Right atrium auricular region (tissue), 2 donors: ENCODE measurements around the gene LRBA. TPM values are rescaled to one million over a fixed set of nuclear protein-coding genes. Genes with fewer than 3 reads are reported as not detected.

Experiments used
- DNase-seq: peaks from one replicate; pipeline ENCODE4 v3.0.0-alpha.2; 2019; ENCODE audit warnings: low spot score
- H3K27ac ChIP-seq, 2 donors: fragments of 200-600 bp; sonication (generic); 1 replicate in 1 of 2; 2 replicates in 1 of 2; pipeline ENCODE4 v1.5.1; 2016 to 2019
- H3K27me3 ChIP-seq, 2 donors: fragments of 200-600 bp; sonication (generic); one replicate each; pipeline versions ENCODE4 v1.5.1 to v1.6.0; 2017 to 2019
- H3K36me3 ChIP-seq: fragments of 200-600 bp; sonication (generic); one replicate; pipeline ENCODE4 v1.5.1; 2016
- H3K4me1 ChIP-seq, 2 donors: fragments of 200-600 bp; sonication (generic); one replicate each; pipeline versions ENCODE4 v1.5.1 to v1.6.0; 2017 to 2019
- H3K4me3 ChIP-seq, 2 donors: fragments of 200-600 bp; sonication (generic); 1 replicate in 1 of 2; 2 replicates in 1 of 2; pipeline ENCODE4 v1.5.1; 2017 to 2019; ENCODE audit warnings: mild to moderate bottlenecking in 1 of 2, moderate library complexity in 1 of 2
- H3K9me3 ChIP-seq, 2 donors: fragments of 200-600 bp; sonication (generic); one replicate each; pipeline ENCODE4 v1.5.1; 2019
- CTCF ChIP-seq, 2 donors: fragments of 200-600 bp; sonication (generic); IDR thresholded peaks; one replicate each; pipeline ENCODE4 v1.5.1; 2019; ENCODE audit warnings: antibody characterized with exemption in 2 of 2
- total RNA-seq, 2 donors: library from RNA; depleted of rRNA; stranded (reverse); fragments of >200 nt; gene quantifications; one replicate each; pipeline ENCODE4 v1.1.0, GENCODE V29; 2016

The LRBA gene
- total RNA-seq, 2 donors from 2014 or later, result 20.8 to 37.7 TPM

GRCh38 chr4:150889306-150889705, 125.8 kb downstream of the LRBA start:
- Histone ChIP-seq H3K36me3 (no peaks in the 10 kb centered on the region), H3K27ac (no peak overlapping the region), H3K9me3 (no peaks in the 10 kb centered on the region), H3K4me3 (no peak overlapping the region), H3K4me1 (no peaks in the 10 kb centered on the region), H3K27me3 (no peaks in the 10 kb centered on the region)
- no peak for TF ChIP-seq CTCF (IDR thresholded peaks at IDR 0.05)
- DNase-seq, result no peak

DNA sequence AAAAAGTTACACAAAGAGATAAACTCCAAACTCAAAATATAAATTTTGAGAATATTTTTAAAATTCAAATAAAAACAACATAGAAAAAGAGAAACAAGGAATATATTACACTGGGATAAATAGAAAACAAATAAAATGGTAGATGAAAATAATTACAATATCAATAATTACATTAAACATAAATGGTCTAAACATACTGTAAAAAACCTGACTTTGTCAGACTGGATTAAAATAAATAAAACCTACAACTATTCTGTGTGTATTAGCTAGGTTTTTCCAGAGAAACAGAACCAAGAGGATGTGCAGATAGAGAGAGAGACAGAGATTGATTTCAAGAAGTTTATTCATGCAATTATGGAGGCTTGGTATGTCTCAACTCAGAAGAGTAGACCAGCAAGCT, 126.5 kb downstream of the LRBA start:
- Histone ChIP-seq H3K9me3 (no peaks in the 10 kb centered on the region), H3K36me3 (no peaks in the 10 kb centered on the region), H3K4me1 (no peaks in the 10 kb centered on the region), H3K4me3 (no peak overlapping the region), H3K27me3 (no peaks in the 10 kb centered on the region), H3K27ac (no peak overlapping the region)
- DNase-seq, result no peak
- TF ChIP-seq CTCF (IDR thresholded peaks at IDR 0.05), result no peak

DNA sequence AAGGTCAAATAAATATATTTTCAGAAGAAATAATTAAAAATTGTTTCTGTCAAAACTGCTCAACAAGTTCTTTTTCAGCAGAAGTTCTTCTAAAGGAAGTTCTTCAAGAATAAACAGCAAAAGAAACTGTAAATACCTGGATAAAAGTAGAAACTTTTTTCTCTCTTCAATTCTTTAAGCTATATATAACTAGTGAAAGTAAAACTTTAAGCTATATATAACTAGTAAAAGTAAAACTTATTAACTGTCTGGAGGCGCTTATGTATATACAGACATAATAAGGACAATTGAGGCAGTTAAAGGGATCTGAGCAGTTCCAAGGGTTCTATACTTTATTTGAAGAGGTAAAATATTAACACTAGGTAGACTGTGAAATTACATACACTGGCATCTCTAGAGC, 126.9 kb downstream of the LRBA start:
- no peaks in the 10 kb centered on the region for H3K4me1 ChIP-seq
- no peak for TF ChIP-seq CTCF (IDR thresholded peaks at IDR 0.05)
- H3K4me3 ChIP-seq, result no peak overlapping the region
- H3K9me3 ChIP-seq, result no peaks in the 10 kb centered on the region
- H3K36me3 ChIP-seq, result no peaks in the 10 kb centered on the region
- no peaks in the 10 kb centered on the region for H3K27me3 ChIP-seq
- no peak for DNase-seq
- no peak overlapping the region for H3K27ac ChIP-seq

GRCh38 chr4:150886597-150886996, 128.5 kb downstream of the LRBA start:
- Histone ChIP-seq H3K36me3 (peaks cover 2% of the 10 kb centered on the region), H3K4me3 (no peak overlapping the region), H3K4me1 (no peaks in the 10 kb centered on the region), H3K27me3 (no peaks in the 10 kb centered on the region), H3K9me3 (no peaks in the 10 kb centered on the region), H3K27ac (no peak overlapping the region)
- no peak for DNase-seq
- TF ChIP-seq CTCF (IDR thresholded peaks at IDR 0.05), result no peak

- Histone ChIP-seq H3K27ac (no peak overlapping the region), H3K9me3 (no peaks in the 10 kb centered on the region), H3K36me3 (peaks cover 3% of the 10 kb centered on the region), H3K4me1 (no peaks in the 10 kb centered on the region), H3K4me3 (no peak overlapping the region), H3K27me3 (no peaks in the 10 kb centered on the region)
- DNase-seq, result no peak
- no peak for TF ChIP-seq CTCF (IDR thresholded peaks at IDR 0.05)
Measured at GRCh38 chr4:150884625-150885024, 130.5 kb downstream of the LRBA start.

DNA sequence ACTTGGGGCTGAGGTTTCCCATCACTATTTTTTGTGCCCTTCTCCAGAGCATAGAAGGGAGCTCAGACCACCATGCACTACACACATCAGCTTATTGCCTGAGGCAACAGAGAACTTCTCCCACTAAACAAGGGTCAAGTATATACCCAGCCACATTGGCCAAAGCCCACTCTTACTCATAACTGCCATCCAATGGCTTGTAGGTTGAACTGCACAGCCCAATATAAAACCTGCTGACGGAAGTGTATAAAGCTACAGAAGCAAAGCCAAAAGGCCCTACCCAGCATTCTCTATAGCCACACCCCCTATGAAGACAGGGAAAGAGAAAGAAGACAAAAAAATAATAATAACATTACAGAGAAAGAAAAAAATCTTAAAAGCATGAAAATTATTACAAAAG, 139.7 kb downstream of the LRBA start:
- no peak overlapping the region for H3K27ac ChIP-seq
- H3K27me3 ChIP-seq, result no peaks in the 10 kb centered on the region
- no peak for DNase-seq
- no peaks in the 10 kb centered on the region for H3K36me3 ChIP-seq
- no peaks in the 10 kb centered on the region for H3K9me3 ChIP-seq
- H3K4me1 ChIP-seq, result no peaks in the 10 kb centered on the region
- TF ChIP-seq CTCF (IDR thresholded peaks at IDR 0.05), result no peak
- H3K4me3 ChIP-seq, result no peak overlapping the region
